Kidney (tissue), 14 donors: ENCODE data around the gene HSD17B10. TPM values are rescaled to one million over a fixed set of nuclear protein-coding genes. Genes with fewer than 3 reads are reported as not detected.

Experiments used
- DNase-seq, 5 donors: peaks; one replicate each; pipeline ENCODE4 v3.0.0-alpha.2; 2013 to 2020
- FAIRE-seq: peaks from 2 replicates; lab custom pipeline; 2012; peaks lifted over from hg19 to GRCh38; lab: Jason Lieb, UNC
- H3K27ac ChIP-seq, 2 donors: one replicate each; pipeline ENCODE4 v1.7.0; 2013; ENCODE audit warnings: low read depth in 2 of 2, low read length in 2 of 2, inconsistent platforms in 1 of 2
- H3K27me3 ChIP-seq: one replicate; pipeline ENCODE4 v1.7.1; 2013; ENCODE audit warnings: low read length, inconsistent platforms; ENCODE audit not compliant: control insufficient read depth, insufficient read depth
- H3K36me3 ChIP-seq, 3 donors: one replicate each; pipeline versions ENCODE4 v1.7.0 to v1.7.1; 2013; ENCODE audit warnings: low read length in 3 of 3, control low read depth in 1 of 3, inconsistent platforms in 1 of 3; ENCODE audit not compliant: insufficient read depth in 3 of 3, control insufficient read depth in 2 of 3
- H3K4me1 ChIP-seq, 3 donors: one replicate each; pipeline versions ENCODE4 v1.7.0 to v1.7.1; 2013; ENCODE audit warnings: low read length in 3 of 3, inconsistent platforms in 1 of 3, low read depth in 1 of 3; ENCODE audit not compliant: control insufficient read depth in 2 of 3, insufficient read depth in 2 of 3
- H3K4me3 ChIP-seq, 3 donors: one replicate each; pipeline versions ENCODE4 v1.7.0 to v1.8.1; 2013; ENCODE audit warnings: low read length in 3 of 3, control low read depth in 1 of 3, inconsistent platforms in 1 of 3
- H3K9ac ChIP-seq, 3 donors: one replicate each; pipeline versions ENCODE4 v1.7.0 to v1.7.1; 2013; ENCODE audit warnings: low read length in 3 of 3, control low read depth in 1 of 3, inconsistent platforms in 1 of 3
- H3K9me3 ChIP-seq, 3 donors: one replicate each; pipeline versions ENCODE4 v1.7.0 to v1.7.1; 2013; ENCODE audit warnings: low read length in 3 of 3, control low read depth in 1 of 3, inconsistent platforms in 1 of 3; ENCODE audit not compliant: control insufficient read depth in 2 of 3, insufficient read depth in 1 of 3
- CTCF ChIP-seq: IDR thresholded peaks from 3 replicates; pipeline ENCODE4 v1.5.1; 2012; ENCODE audit warnings: mild to moderate bottlenecking, moderate library complexity, borderline replicate concordance; ENCODE audit not compliant: insufficient read depth; ENCODE audit errors: extremely low read depth
- intact Hi-C: fragments of 100-400 bp; cut with DNase I; formaldehyde crosslinking; loops from one replicate; pipeline ENCODE4 v1.11.1; 2022
- polyA plus RNA-seq: library from polyadenylated mRNA; stranded (reverse); fragments of 350-450 nt; fragmentation: Illumina TruSeq; extraction: RNeasy Lipid Tissue Mini Kit (QIAGEN cat#74804); gene quantifications from one replicate; pipeline ENCODE4 v1.2.3, GENCODE V29; 2014; ENCODE audit warnings: low read depth, low replicate concordance; ENCODE audit not compliant: insufficient read depth
- total RNA-seq: library from RNA; stranded (reverse); fragmentation: NEBNext Ultra II Directional; extraction: Animal tissue kit (Norgen Biotek cat#: 25700); gene quantifications from one replicate; pipeline ENCODE4 v1.2.1, GENCODE V29; 2021
- donor health status: control.
- donor health status: control.
- donor health status: control.
- donor health status: control.
- donor health status: control.
- donor health status: DM: yes; HTN: yes; CAD: no.
- donor health status: Normal renal cell carcinoma (clear cell type).

The HSD17B10 gene
- total and polyA plus RNA-seq, 2 donors from 2014 or later, result 95.2 to 255 TPM

- intact Hi-C loops, result no loop called here
- Histone ChIP-seq H3K27ac (no peak overlapping the region), H3K9me3 (no peaks in the 10 kb centered on the region), H3K27me3 (peaks cover 20% of the 10 kb centered on the region), H3K36me3 (no peaks in the 10 kb centered on the region), H3K4me1 (peaks cover 0 to 4% (median 4%) of the 10 kb centered on the region in 3 donors), H3K4me3 (no peak overlapping the region), H3K9ac (no peak overlapping the region)
- no peak for TF ChIP-seq CTCF
- FAIRE-seq (no peak), DNase-seq (no peak)
Measured at GRCh38 chrX:53438174-53438831, 4.1 kb upstream of the HSD17B10 start.

- TF ChIP-seq CTCF, result no peak
- Histone ChIP-seq H3K36me3 (no peaks in the 10 kb centered on the region), H3K9ac (no peak overlapping the region), H3K27me3 (peaks cover 20% of the 10 kb centered on the region), H3K9me3 (no peaks in the 10 kb centered on the region), H3K4me3 (no peak overlapping the region), H3K27ac (no peak overlapping the region), H3K4me1 (peaks cover 0 to 4% (median 4%) of the 10 kb centered on the region in 3 donors)
- DNase-seq, result no peak
- no peak for FAIRE-seq
- intact Hi-C loops, result no loop called here
Measured at GRCh38 chrX:53437206-53437605, 3.0 kb upstream of the HSD17B10 start.

- H3K9ac ChIP-seq, result no peak overlapping the region
- H3K27ac ChIP-seq, result no peak overlapping the region
- intact Hi-C loops, result no loop called here
- H3K4me3 ChIP-seq, result no peak overlapping the region
- peaks cover 20% of the 10 kb centered on the region for H3K27me3 ChIP-seq
- FAIRE-seq (peak; percentile 97), DNase-seq (peak; percentile 59 to 75 (median 74))
- peak; percentile 67 for TF ChIP-seq CTCF
- no peaks in the 10 kb centered on the region for H3K9me3 ChIP-seq
- peaks cover 0 to 7% (median 6%) of the 10 kb centered on the region in 3 donors for H3K36me3 ChIP-seq
- peaks cover 0 to 4% (median 0%) of the 10 kb centered on the region in 3 donors for H3K4me1 ChIP-seq
Measured at GRCh38 chrX:53435997-53436396, 1.8 kb upstream of the HSD17B10 start.
